Activated CD4-positive, alpha-beta T cell treated with anti-CD3 and anti-CD28 coated beads for 36 hours (primary cell): ENCODE data around the gene FMNL2. TPM values are rescaled to one million over a fixed set of nuclear protein-coding genes. Genes with fewer than 3 reads are reported as not detected.
"Not testable (repeated sequence)": the region's sequence is repeated elsewhere in the genome, so short reads cannot be mapped to it uniquely, and the experiment has no call there.

Experiments
- ATAC-seq: fragments of 200-7000 bp; cut with Tn5 transposase; one replicate; pipeline ENCODE4 v1.10.0; 2021; ENCODE audit warnings: mild to moderate bottlenecking, moderate library complexity
- CTCF ChIA-PET: fragments of 350-600 bp; sonication (Branson Sonifier 250); formaldehyde crosslinking; loops from one replicate; lab custom pipeline; 2021; ENCODE audit warnings: antibody characterized with exemption; lab: Charles Lee
- POLR2A ChIA-PET: fragments of 350-600 bp; sonication (Branson Sonifier 250); formaldehyde crosslinking; loops from one replicate; lab custom pipeline; 2021; ENCODE audit warnings: antibody characterized with exemption, inconsistent platforms; lab: Charles Lee
- DNase-seq: peaks from one replicate; pipeline ENCODE4 v3.0.0-alpha.2; 2020
- H3K27ac Mint-ChIP-seq: one replicate; pipeline ENCODE4 v1.8.0; 2021; ENCODE audit warnings: mixed read lengths
- H3K27me3 Mint-ChIP-seq: one replicate; pipeline ENCODE4 v1.8.0; 2021; ENCODE audit warnings: mixed read lengths
- H3K36me3 Mint-ChIP-seq: one replicate; pipeline ENCODE4 v1.8.0; 2021; ENCODE audit warnings: low read depth, mixed read lengths
- H3K4me1 Mint-ChIP-seq: one replicate; pipeline ENCODE4 v1.8.0; 2021; ENCODE audit warnings: mixed read lengths
- H3K4me3 Mint-ChIP-seq: one replicate; pipeline ENCODE4 v1.8.0; 2021; ENCODE audit warnings: mild to moderate bottlenecking, moderate library complexity, mixed read lengths
- H3K9me3 Mint-ChIP-seq: one replicate; pipeline ENCODE4 v1.8.0; 2021; ENCODE audit warnings: low read depth, mixed read lengths
- intact Hi-C, 2 experiments: fragments of 100-400 bp; cut with DNase I in 1 of 2; cut with micrococcal nuclease in 1 of 2; formaldehyde crosslinking; loops; one replicate each; pipeline versions ENCODE4 v1.14.2 to v1.15.1; 2022 to 2024; cut with DNase I, micrococcal nuclease
- total RNA-seq, 2 experiments: library from RNA; stranded (reverse); gene quantifications; one replicate each; pipeline ENCODE4 v1.2.3, GENCODE V29; 2021

FMNL2 gene
- total RNA-seq, 2 experiments from 2014 or later = 3.0 to 3.3 TPM

GRCh38 chr2:152466980-152467676, 132.2 kb downstream of the FMNL2 start:
- H3K4me3 Mint-ChIP-seq = no peak overlapping the region
- ChIA-PET CTCF (interaction anchor here (0.7 to 1.3 kb wide), 4 partner anchors 8 to 47 kb away, joined by 3 read pairs; no protein-coding TSS in a partner anchor), POLR2A (no interaction called here)
- no peak for ATAC-seq
- H3K4me1 Mint-ChIP-seq = peaks cover 5% of the 10 kb centered on the region
- no peaks in the 10 kb centered on the region for H3K9me3 Mint-ChIP-seq
- DNase-seq = no peak
- H3K27ac Mint-ChIP-seq = no peak overlapping the region
- no peaks in the 10 kb centered on the region for H3K36me3 Mint-ChIP-seq
- H3K27me3 Mint-ChIP-seq = peaks cover 14% of the 10 kb centered on the region
- intact Hi-C loops = no loop called here

DNA sequence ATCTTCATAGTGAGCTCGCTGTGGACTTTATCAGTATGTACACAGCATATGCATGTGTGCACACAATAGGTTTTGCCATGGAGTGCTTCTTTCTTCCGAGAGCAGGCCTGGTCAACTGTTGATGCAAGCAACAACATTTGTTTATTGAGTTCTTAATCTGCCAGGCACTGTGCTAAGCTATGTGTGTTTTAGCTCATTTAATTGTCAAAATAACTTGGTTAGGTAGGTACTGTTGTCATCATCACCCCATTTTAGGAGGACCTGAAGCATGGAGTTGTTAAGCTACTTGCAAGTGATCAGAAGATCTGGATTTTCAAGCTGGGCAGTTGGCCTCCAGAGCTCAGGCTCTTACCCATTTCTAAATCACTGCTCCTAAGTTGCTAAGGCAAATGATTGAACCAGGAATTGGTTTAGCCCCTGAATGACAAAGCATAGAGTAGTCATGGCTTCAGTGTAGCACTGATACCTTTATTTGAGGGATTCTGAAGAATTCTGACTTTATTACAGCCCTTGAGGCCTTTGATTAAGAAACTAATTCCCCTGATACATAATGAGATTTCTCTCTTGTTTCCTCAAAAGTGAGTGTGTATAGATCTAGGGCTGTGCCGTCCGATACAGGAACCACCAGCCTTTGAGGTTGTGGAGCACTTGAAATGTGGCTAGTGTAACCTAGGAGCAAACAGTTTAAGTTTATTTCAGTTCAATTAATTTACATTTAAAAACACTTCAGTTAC, 132.9 kb downstream of the FMNL2 start:
- intact Hi-C loops = no loop called here

GRCh38 chr2:152468899-152469692, 134.1 kb downstream of the FMNL2 start:
- peaks cover 12% of the 10 kb centered on the region for H3K27me3 Mint-ChIP-seq
- no peaks in the 10 kb centered on the region for H3K9me3 Mint-ChIP-seq
- ATAC-seq (peak; percentile 44), DNase-seq (no peak)
- ChIA-PET CTCF (no interaction called here), POLR2A (interaction anchor here (0.6 kb wide), 1 partner anchor 132 kb away, joined by 3 read pairs; no protein-coding TSS in a partner anchor)
- H3K36me3 Mint-ChIP-seq = no peaks in the 10 kb centered on the region
- H3K4me1 Mint-ChIP-seq = peaks cover 5% of the 10 kb centered on the region
- intact Hi-C loops = no loop called here
- H3K27ac Mint-ChIP-seq = no peak overlapping the region
- no peak overlapping the region for H3K4me3 Mint-ChIP-seq

More for the DNA sequence above, 132.9 kb downstream of the FMNL2 start:
- no peak overlapping the region for H3K27ac Mint-ChIP-seq
- no peaks in the 10 kb centered on the region for H3K9me3 Mint-ChIP-seq
- ChIA-PET POLR2A (no interaction called here), CTCF (interaction anchor here (0.7 to 1.3 kb wide), 4 partner anchors 8 to 46 kb away, joined by 3 read pairs; no protein-coding TSS in a partner anchor)
- H3K4me3 Mint-ChIP-seq = no peak overlapping the region
- ATAC-seq = no peak
- H3K27me3 Mint-ChIP-seq = peaks cover 12% of the 10 kb centered on the region
- DNase-seq = no peak
- peaks cover 5% of the 10 kb centered on the region for H3K4me1 Mint-ChIP-seq
- H3K36me3 Mint-ChIP-seq = no peaks in the 10 kb centered on the region

DNA sequence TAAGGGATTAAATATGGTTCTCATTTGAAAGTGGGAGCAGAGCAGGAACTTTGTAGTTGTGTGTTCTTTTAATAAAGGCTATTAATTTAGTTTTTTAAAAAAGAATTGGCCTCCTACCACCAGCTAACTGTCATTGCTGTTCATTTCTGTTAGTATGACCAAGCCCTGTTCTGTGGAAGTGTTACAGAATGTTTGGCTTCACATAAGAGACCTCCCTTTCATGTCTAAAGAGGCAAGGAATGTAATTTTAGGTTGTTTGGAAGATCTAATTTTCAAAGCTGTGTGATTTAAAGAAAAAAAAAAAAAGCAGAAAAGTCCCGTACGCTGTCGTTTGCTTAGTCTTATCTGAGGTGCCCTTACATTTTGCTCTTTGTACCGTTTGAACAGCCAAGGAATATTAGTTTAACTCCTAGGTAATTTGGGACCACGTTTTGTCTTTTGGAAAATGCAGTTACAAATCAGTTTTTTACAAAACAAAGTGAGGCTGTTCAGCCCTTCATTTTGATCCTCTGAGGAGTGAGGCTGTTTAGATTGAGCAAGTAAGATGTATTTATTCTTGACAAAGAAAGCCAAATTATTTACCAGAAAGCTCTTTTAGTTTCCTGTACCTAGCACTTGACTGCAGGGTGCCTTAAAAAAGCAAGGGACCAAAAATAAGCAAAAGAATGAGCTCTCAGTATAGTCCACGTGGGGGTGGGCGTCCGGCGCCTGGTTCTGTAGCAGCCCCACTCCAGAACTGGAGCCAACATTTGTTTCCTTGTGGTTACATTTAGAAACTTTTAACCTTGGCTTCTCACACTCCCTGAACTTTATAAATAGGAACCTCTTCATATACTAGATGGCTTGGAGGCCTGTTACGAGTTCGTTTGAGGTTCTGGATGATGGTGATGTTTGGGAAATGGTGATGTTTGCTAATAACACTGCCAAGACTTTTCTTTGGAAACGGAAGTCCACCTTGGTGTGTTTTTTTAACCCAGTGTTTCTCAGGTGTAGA, 136.2 kb downstream of the FMNL2 start:
- intact Hi-C loops = no loop called here
- no peak overlapping the region for H3K4me3 Mint-ChIP-seq
- CTCF ChIA-PET = interaction anchor here (0.6 kb wide), 1 partner anchor 446 kb away, joined by 3 read pairs; no protein-coding TSS in a partner anchor
- H3K36me3 Mint-ChIP-seq = no peaks in the 10 kb centered on the region
- no peak for DNase-seq
- H3K27me3 Mint-ChIP-seq = peaks cover 5% of the 10 kb centered on the region
- no peak for ATAC-seq
- no peak overlapping the region for H3K27ac Mint-ChIP-seq
- POLR2A ChIA-PET = no interaction called here
- H3K9me3 Mint-ChIP-seq = no peaks in the 10 kb centered on the region
- H3K4me1 Mint-ChIP-seq = peaks cover 5% of the 10 kb centered on the region

DNA sequence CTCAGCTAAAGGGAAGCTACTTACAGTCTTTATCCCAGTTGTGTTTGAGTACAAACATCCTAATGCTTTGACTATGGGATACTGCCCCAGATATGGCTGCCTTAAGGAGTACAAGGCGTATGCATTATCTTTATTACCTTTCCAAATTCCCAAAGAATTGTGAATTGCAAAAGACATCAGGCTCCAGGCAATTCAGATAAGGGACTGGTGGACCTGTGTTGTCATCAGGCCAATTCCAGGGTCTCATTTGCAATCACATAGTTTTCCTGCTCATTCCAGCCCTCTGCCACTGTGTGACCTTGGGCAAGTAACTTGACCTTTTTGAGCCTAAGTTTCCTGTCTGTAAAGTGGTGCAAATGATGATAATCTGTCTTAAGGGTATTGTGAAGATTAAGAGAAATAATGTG, 137.5 kb downstream of the FMNL2 start:
- no peaks in the 10 kb centered on the region for H3K9me3 Mint-ChIP-seq
- no peaks in the 10 kb centered on the region for H3K36me3 Mint-ChIP-seq
- DNase-seq = no peak
- H3K27ac Mint-ChIP-seq = no peak overlapping the region
- ATAC-seq = no peak
- ChIA-PET POLR2A (no interaction called here), CTCF (no interaction called here)
- H3K4me3 Mint-ChIP-seq = no peak overlapping the region
- intact Hi-C loops = no loop called here
- H3K27me3 Mint-ChIP-seq = peaks cover under 1% of the 10 kb centered on the region
- peaks cover 5% of the 10 kb centered on the region for H3K4me1 Mint-ChIP-seq

DNA sequence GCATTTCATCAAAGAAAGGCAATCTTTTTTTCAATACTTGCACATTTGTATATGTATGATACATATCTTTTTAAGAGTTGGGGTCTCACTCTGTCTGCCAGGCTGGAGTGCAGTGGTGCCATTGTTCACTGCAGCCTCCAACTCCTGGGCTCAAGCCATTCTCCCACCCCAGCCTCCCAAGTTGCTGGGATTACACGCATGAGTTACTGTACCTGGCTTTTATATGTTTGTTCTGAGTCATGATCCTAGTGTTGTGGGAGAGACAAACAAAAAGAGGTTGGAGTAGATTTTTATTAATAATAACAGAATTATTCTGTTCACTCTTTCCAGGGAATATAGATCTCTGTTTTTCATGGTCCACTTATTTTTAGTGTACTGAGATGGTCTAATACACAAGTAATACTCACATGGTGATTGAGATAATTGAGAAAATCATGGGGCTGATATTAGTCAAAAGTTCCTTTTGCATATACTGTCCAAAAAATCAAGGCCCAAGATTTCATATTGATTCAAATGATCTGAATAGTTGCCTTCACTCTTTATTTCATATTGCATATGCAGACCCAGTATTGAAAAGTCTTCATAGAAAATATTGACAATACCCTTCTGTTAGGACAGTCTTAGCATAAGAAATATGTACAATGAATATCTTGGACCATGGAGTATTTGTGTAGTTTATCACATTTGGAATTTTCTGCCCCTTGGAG, 138.3 kb downstream of the FMNL2 start:
- CTCF ChIA-PET = no interaction called here
- Mint-ChIP-seq H3K27ac (no peak overlapping the region), H3K27me3 (no peaks in the 10 kb centered on the region), H3K4me1 (peaks cover 5% of the 10 kb centered on the region), H3K4me3 (no peak overlapping the region), H3K36me3 (no peaks in the 10 kb centered on the region), H3K9me3 (no peaks in the 10 kb centered on the region)
- intact Hi-C loops = no loop called here
- POLR2A ChIA-PET = no interaction called here
- DNase-seq (no peak), ATAC-seq (no peak)

DNA sequence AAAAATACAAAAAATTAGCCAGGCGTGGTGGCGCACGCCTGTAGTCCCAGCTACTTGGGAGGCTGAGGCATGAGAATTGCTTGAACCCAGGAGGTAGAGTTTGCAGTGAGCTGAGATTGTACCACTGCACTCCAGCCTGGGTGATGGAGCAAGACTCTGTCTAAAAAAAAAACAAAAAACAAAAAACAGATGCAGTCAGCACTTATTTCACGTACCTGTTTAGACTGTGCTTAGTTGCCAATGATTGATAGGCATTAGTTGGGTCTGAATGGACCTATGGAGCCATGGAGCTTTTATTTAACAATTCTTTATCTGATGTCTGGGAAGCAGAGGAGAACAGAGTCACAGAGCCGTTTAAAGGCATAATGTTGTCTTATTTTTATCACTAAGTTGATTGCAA, 139.5 kb downstream of the FMNL2 start:
- H3K9me3 Mint-ChIP-seq, ATAC-seq, CTCF ChIA-PET, H3K4me1 Mint-ChIP-seq, intact Hi-C loops, H3K36me3 Mint-ChIP-seq, H3K4me3 Mint-ChIP-seq, DNase-seq, H3K27ac Mint-ChIP-seq, H3K27me3 Mint-ChIP-seq: not testable (repeated sequence)
- POLR2A ChIA-PET = interaction anchor here (0.6 kb wide), 1 partner anchor 48 kb away, joined by 3 read pairs; no protein-coding TSS in a partner anchor

- Mint-ChIP-seq H3K4me3 (no peak overlapping the region), H3K27me3 (peaks cover 1% of the 10 kb centered on the region), H3K27ac (no peak overlapping the region), H3K4me1 (no peaks in the 10 kb centered on the region), H3K36me3 (no peaks in the 10 kb centered on the region), H3K9me3 (no peaks in the 10 kb centered on the region)
- intact Hi-C loops = no loop called here
- DNase-seq (no peak), ATAC-seq (no peak)
- ChIA-PET POLR2A (no interaction called here), CTCF (no interaction called here)
Observed at GRCh38 chr2:152475982-152476381, 141.0 kb downstream of the FMNL2 start.

GRCh38 chr2:152477347-152478092, 142.5 kb downstream of the FMNL2 start:
- Mint-ChIP-seq H3K36me3 (no peaks in the 10 kb centered on the region), H3K27ac (no peak overlapping the region), H3K4me3 (no peak overlapping the region), H3K4me1 (no peaks in the 10 kb centered on the region), H3K27me3 (peaks cover 1% of the 10 kb centered on the region), H3K9me3 (no peaks in the 10 kb centered on the region)
- DNase-seq (no peak), ATAC-seq (no peak)
- intact Hi-C loops = no loop called here
- ChIA-PET CTCF (interaction anchor here (0.8 kb wide), 2 partner anchors 9 to 14 kb away, joined by 3 read pairs; no protein-coding TSS in a partner anchor), POLR2A (no interaction called here)

- POLR2A ChIA-PET = no interaction called here
- intact Hi-C loops = no loop called here
- ATAC-seq (no peak), DNase-seq (no peak)
- no peaks in the 10 kb centered on the region for H3K36me3 Mint-ChIP-seq
- no peak overlapping the region for H3K27ac Mint-ChIP-seq
- H3K9me3 Mint-ChIP-seq = no peaks in the 10 kb centered on the region
- no peak overlapping the region for H3K4me3 Mint-ChIP-seq
- CTCF ChIA-PET = interaction anchor here (1.3 kb wide), 1 partner anchor 12 kb away, joined by 3 read pairs; no protein-coding TSS in a partner anchor
- no peaks in the 10 kb centered on the region for H3K4me1 Mint-ChIP-seq
- peaks cover 1% of the 10 kb centered on the region for H3K27me3 Mint-ChIP-seq
Observed at GRCh38 chr2:152479282-152479681, 144.3 kb downstream of the FMNL2 start.
